HPDE6-E6E7 (cell line): ENCODE data around the gene PLEKHG4B.

Experiments used
- DNase-seq: peaks from one replicate; pipeline ENCODE4 v3.0.0; 2011; ENCODE audit warnings: missing footprints; ENCODE audit errors: extremely low spot score

The PLEKHG4B gene

GRCh38 chr5:75331-76320 lies 16.3 kb upstream of the PLEKHG4B start:
- no peak for DNase-seq

- no peak for DNase-seq
Measured at GRCh38 chr5:76358-77169, 15.4 kb upstream of the PLEKHG4B start.

GRCh38 chr5:77170-77501 lies 14.8 kb upstream of the PLEKHG4B start:
- DNase-seq: no peak

- DNase-seq: no peak
Measured at GRCh38 chr5:77546-77945, 14.4 kb upstream of the PLEKHG4B start.

- peak; percentile 26 for DNase-seq
Measured at GRCh38 chr5:77957-78804, 13.8 kb upstream of the PLEKHG4B start.

GRCh38 chr5:78805-79149 lies 13.2 kb upstream of the PLEKHG4B start:
- DNase-seq: no peak

- no peak for DNase-seq
Measured at GRCh38 chr5:79263-79662, 12.7 kb upstream of the PLEKHG4B start.

- DNase-seq: no peak
Measured at GRCh38 chr5:79821-80220, 12.1 kb upstream of the PLEKHG4B start.

GRCh38 chr5:81391-82021 lies 10.5 kb upstream of the PLEKHG4B start:
- no peak for DNase-seq

- no peak for DNase-seq
Measured at GRCh38 chr5:82097-82496, 9.9 kb upstream of the PLEKHG4B start.

- DNase-seq: no peak
Measured at GRCh38 chr5:82570-82969, 9.4 kb upstream of the PLEKHG4B start.

- DNase-seq: no peak
Measured at GRCh38 chr5:83029-83428, 8.9 kb upstream of the PLEKHG4B start.

GRCh38 chr5:85334-85995 lies 6.5 kb upstream of the PLEKHG4B start:
- DNase-seq: no peak

- no peak for DNase-seq
Measured at GRCh38 chr5:89337-90286, 2.4 kb upstream of the PLEKHG4B start.

GRCh38 chr5:90590-91547 lies 1.1 kb upstream of the PLEKHG4B start:
- DNase-seq: no peak

GRCh38 chr5:92401-93220 lies 643 bp downstream of the PLEKHG4B start:
- no peak for DNase-seq

GRCh38 chr5:93221-93980 lies 1.4 kb downstream of the PLEKHG4B start:
- no peak for DNase-seq
